ENCODE results near the gene MRPL50. TPM values are rescaled to one million over a fixed set of nuclear protein-coding genes. Genes with fewer than 3 reads are reported as not detected.

The MRPL50 gene
- total and polyA plus RNA-seq, 9 of the 15 experiments (the other 6 are each of a cell fraction or from before 2014, with no cell fraction given) = 17.5 to 107 (median 37.4) TPM

DNA sequence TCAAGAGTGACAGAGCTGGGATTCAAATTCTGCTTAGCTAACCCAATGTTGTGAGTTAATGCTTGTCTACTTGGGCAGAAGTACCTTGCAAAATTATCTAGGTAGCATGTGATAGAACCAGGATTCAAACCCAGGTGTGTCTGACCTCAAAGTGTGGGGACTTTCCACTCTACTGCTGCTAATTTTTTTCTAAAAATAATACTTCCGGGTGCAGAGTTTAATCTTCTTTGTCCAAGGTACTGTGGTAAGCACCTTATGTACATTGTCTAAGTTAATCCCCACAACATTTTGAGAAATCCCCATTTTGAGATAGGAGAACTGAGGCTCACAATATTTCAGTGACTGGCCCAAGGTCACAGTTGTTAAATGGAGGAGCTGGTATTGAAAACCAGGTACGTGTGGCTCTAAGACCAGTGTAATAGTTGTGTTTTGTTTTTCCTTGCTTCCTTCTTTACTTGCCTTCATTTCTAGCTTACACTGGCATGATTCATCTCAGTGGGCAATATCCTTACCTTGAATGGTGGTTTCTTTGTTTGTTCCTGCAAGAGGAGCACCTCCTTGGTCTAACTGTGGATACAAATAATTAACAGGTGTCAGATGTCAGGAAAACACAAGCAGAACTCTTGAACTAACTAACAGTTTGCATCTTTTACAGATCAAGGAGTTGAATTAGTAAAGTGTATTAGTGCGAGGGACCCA is 29.7 kb upstream of the MRPL50 start (continued):
- no peak for TF ChIP-seq DIDO1 (tag; IDR thresholded peaks at IDR 0.05; ENCODE audit: low read depth)
- TF ChIP-seq, protein P1, sequence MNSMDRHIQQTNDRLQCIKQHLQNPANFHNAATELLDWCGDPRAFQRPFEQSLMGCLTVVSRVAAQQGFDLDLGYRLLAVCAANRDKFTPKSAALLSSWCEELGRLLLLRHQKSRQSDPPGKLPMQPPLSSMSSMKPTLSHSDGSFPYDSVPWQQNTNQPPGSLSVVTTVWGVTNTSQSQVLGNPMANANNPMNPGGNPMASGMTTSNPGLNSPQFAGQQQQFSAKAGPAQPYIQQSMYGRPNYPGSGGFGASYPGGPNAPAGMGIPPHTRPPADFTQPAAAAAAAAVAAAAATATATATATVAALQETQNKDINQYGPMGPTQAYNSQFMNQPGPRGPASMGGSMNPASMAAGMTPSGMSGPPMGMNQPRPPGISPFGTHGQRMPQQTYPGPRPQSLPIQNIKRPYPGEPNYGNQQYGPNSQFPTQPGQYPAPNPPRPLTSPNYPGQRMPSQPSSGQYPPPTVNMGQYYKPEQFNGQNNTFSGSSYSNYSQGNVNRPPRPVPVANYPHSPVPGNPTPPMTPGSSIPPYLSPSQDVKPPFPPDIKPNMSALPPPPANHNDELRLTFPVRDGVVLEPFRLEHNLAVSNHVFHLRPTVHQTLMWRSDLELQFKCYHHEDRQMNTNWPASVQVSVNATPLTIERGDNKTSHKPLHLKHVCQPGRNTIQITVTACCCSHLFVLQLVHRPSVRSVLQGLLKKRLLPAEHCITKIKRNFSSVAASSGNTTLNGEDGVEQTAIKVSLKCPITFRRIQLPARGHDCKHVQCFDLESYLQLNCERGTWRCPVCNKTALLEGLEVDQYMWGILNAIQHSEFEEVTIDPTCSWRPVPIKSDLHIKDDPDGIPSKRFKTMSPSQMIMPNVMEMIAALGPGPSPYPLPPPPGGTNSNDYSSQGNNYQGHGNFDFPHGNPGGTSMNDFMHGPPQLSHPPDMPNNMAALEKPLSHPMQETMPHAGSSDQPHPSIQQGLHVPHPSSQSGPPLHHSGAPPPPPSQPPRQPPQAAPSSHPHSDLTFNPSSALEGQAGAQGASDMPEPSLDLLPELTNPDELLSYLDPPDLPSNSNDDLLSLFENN (IDR thresholded peaks at IDR 0.05; ENCODE audit: low read depth in 2 of 2, low read length in 2 of 2) = no peak
- no peak for TF ChIP-seq OTX1 (CRISPR knock-in tag; IDR thresholded peaks at IDR 0.05)
- TF ChIP-seq BCL6 (CRISPR knock-in tag; IDR thresholded peaks at IDR 0.05) = no peak
- TF ChIP-seq, protein P2, sequence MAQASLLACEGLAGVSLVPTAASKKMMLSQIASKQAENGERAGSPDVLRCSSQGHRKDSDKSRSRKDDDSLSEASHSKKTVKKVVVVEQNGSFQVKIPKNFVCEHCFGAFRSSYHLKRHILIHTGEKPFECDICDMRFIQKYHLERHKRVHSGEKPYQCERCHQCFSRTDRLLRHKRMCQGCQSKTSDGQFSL (CRISPR knock-in tag; IDR thresholded peaks at IDR 0.05) = no peak
- TF ChIP-seq, protein P2 (tag; IDR thresholded peaks at IDR 0.05) = no peak
- TF ChIP-seq HDAC2 (IDR thresholded peaks at IDR 0.05) = no peak
- no peak for TF ChIP-seq ZNF644 (tag; IDR thresholded peaks at IDR 0.05; ENCODE audit: low read depth)
- no peak for TF ChIP-seq TSC22D4 (tag; IDR thresholded peaks at IDR 0.05)
- TF ChIP-seq HLTF (IDR thresholded peaks at IDR 0.05) = no peak
- no peak for TF ChIP-seq CEBPG (CRISPR knock-in tag; IDR thresholded peaks at IDR 0.05)
- TF ChIP-seq CEBPG (tag; conservative IDR thresholded peaks at IDR 0.05 in 1 of 2, IDR thresholded peaks at IDR 0.05 in 1 of 2) = no peak
- TF ChIP-seq, protein P3, sequence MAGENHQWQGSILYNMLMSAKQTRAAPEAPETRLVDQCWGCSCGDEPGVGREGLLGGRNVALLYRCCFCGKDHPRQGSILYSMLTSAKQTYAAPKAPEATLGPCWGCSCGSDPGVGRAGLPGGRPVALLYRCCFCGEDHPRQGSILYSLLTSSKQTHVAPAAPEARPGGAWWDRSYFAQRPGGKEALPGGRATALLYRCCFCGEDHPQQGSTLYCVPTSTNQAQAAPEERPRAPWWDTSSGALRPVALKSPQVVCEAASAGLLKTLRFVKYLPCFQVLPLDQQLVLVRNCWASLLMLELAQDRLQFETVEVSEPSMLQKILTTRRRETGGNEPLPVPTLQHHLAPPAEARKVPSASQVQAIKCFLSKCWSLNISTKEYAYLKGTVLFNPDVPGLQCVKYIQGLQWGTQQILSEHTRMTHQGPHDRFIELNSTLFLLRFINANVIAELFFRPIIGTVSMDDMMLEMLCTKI (IDR thresholded peaks at IDR 0.05; ENCODE audit: partially characterized antibody) = no peak

All from K562 (cell line).